Activated naive CD4-positive, alpha-beta T cell treated with Interleukin-2 at 50 U/mL for 16 hours (primary cell): ENCODE measurements around the gene STEAP2.

ENCODE experiments used
- DNase-seq: peaks from one replicate; pipeline ENCODE4 v3.0.0-alpha.2; 2020

STEAP2 gene

GRCh38 chr7:90276033-90276728 is 64.6 kb downstream of the STEAP2 start:
- DNase-seq, result no peak
